K562 (cell line): ENCODE results near the gene CDK9. TPM values are rescaled to one million over a fixed set of nuclear protein-coding genes. Genes with fewer than 3 reads are reported as not detected.

Experiments used
- CBFA2T2 ChIP-seq: fragments of 450-650 bp; conservative IDR thresholded peaks from 2 replicates; pipeline ENCODE4 v1.6.1; 2017; ENCODE audit warnings: mild to moderate bottlenecking
- CEBPB ChIP-seq: fragments of 450-650 bp; IDR thresholded peaks from 2 replicates; pipeline ENCODE4 v1.6.1; 2016; ENCODE audit warnings: missing genetic modification characterization, missing compliant biosample characterization
- ESRRA ChIP-seq: fragments of 450-650 bp; IDR thresholded peaks from 2 replicates; pipeline ENCODE4 v1.6.1; 2014; ENCODE audit warnings: low read depth, mild to moderate bottlenecking, moderate library complexity, borderline replicate concordance
- KHSRP ChIP-seq: fragments of 450-650 bp; IDR thresholded peaks from 2 replicates; pipeline ENCODE4 v1.6.1; 2017
- MBD2 ChIP-seq: sonication (generic); IDR thresholded peaks from 2 replicates; pipeline ENCODE4 v1.6.1; 2016; ENCODE audit warnings: low read depth, borderline replicate concordance
- MTA3 ChIP-seq: fragments of 450-650 bp; formaldehyde crosslinking; IDR thresholded peaks from 2 replicates; pipeline ENCODE4 v1.6.1; 2017; ENCODE audit warnings: mild to moderate bottlenecking, borderline replicate concordance
- NR2F6 ChIP-seq: fragments of 450-650 bp; formaldehyde crosslinking; IDR thresholded peaks from 2 replicates; pipeline ENCODE4 v1.4.0; 2020; ENCODE audit warnings: mild to moderate bottlenecking
- SMAD4 ChIP-seq: fragments of 250-450 bp; sonication (Bioruptor Pico); conservative IDR thresholded peaks from 2 replicates; pipeline ENCODE4 v1.8.0; 2021; ENCODE audit warnings: inconsistent platforms, mild to moderate bottlenecking, moderate library complexity
- TAF7 ChIP-seq: fragments of 450-650 bp; IDR thresholded peaks from 2 replicates; pipeline ENCODE4 v1.6.1; 2016; ENCODE audit warnings: missing genetic modification characterization, missing compliant biosample characterization
- TFAM ChIP-seq: fragments of 250-450 bp; sonication (Bioruptor Pico); conservative IDR thresholded peaks from 2 replicates; pipeline ENCODE4 v1.5.0; 2021; ENCODE audit warnings: mild to moderate bottlenecking, moderate library complexity
- ZNF174 ChIP-seq: fragments of 250-450 bp; sonication (Bioruptor Pico); IDR thresholded peaks from 2 replicates; pipeline ENCODE4 v1.4.0; 2020; ENCODE audit warnings: mild to moderate bottlenecking
- polyA plus RNA-seq, 8 experiments: library from polyadenylated mRNA; depleted of rRNA in 4 of 8; stranded (reverse) in 5 of 8; unstranded in 3 of 8; fragments of >200 nt; fragmentation: Nextera tagmentation in 2 of 8; fragmentation: Illumina TruSeq in 1 of 8; extraction: Ambion mirVana in 2 of 8; extraction: Trizol in 1 of 8; gene quantifications; 2 replicates each; pipeline versions ENCODE4 v1.2.1 to v1.2.3, GENCODE V29; 2011 to 2014; ENCODE audit warnings: inconsistent platforms in 1 of 8, missing spikeins in 1 of 8
- total RNA-seq, 7 experiments: library from RNA; depleted of rRNA in 6 of 7; stranded (reverse); fragments of >200 nt in 6 of 7; fragmentation: Illumina TruSeq in 2 of 7; extraction: Trizol in 2 of 7; gene quantifications; 2 replicates each; pipeline versions ENCODE4 v1.2.1 to v1.2.3, GENCODE V29; 2011 to 2021; ENCODE audit warnings: low replicate concordance in 1 of 7
- TF ChIP-seq, protein P1 (sequence below): fragments of 450-650 bp; formaldehyde crosslinking; IDR thresholded peaks from 2 replicates; pipeline ENCODE4 v1.4.0; 2020; ENCODE audit warnings: mild to moderate bottlenecking, moderate library complexity
- TF ChIP-seq, protein P2 (sequence below): fragments of 250-450 bp; sonication (Bioruptor Pico); IDR thresholded peaks from 2 replicates; pipeline ENCODE4 v1.5.0; 2021; ENCODE audit warnings: mild to moderate bottlenecking, borderline replicate concordance
- TF ChIP-seq, protein P3 (sequence below): fragments of 250-450 bp; sonication (Bioruptor Pico); IDR thresholded peaks from 2 replicates; pipeline ENCODE4 v1.8.0; 2022; ENCODE audit warnings: inconsistent platforms, mild to moderate bottlenecking, moderate library complexity, borderline replicate concordance
- TF ChIP-seq, protein P4 (sequence below): sonication (generic); formaldehyde crosslinking; IDR thresholded peaks from 2 replicates; pipeline ENCODE4 v1.8.1; 2022; ENCODE audit warnings: missing genetic modification reagents
- TF ChIP-seq, protein P5 (sequence below): sonication (generic); formaldehyde crosslinking; IDR thresholded peaks from 2 replicates; pipeline ENCODE4 v1.9.0; 2022; ENCODE audit warnings: mild to moderate bottlenecking, missing genetic modification reagents
- TF ChIP-seq, protein P6 (sequence below): fragments of 450-650 bp; IDR thresholded peaks from 2 replicates; pipeline ENCODE4 v1.6.1; 2014; ENCODE audit warnings: low read depth, mild to moderate bottlenecking, moderate library complexity, borderline replicate concordance

Gene CDK9
- total and polyA plus RNA-seq, 9 of the 15 experiments (the other 6 are each of a cell fraction or from before 2014, with no cell fraction given), result 4.2 to 78.6 (median 33.0) TPM

DNA sequence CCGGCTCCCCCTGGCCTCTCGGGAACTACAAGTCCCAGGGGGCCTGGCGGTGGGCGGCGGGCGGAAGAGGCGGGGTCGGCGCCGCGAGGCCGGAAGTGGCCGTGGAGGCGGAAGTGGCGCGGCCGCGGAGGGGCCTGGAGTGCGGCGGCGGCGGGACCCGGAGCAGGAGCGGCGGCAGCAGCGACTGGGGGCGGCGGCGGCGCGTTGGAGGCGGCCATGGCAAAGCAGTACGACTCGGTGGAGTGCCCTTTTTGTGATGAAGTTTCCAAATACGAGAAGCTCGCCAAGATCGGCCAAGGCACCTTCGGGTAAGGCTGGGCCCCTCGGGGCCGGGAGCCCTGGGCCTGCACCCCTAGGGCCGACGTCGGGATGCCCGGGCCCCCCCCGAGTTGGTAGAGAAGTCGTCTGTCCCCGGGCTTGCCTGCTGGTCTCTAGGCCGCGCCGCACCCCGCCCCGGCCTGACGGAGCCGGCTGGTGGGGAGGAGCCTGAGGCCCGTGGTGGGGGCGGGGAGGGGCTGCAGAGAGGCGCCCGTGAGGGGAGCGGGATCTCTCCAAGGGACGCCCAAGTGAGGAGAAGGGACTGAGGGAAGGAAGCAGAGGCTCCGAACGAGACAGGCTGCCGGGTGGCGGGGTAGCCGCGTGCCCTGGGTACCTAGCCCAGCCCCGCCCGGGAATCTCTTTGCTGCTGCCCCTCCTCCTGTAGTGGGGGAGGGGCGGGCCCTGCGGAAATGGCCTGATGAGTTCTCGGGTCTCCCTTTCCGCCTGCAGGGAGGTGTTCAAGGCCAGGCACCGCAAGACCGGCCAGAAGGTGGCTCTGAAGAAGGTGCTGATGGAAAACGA lies at the start of gene CDK9 (continued):
- TF ChIP-seq, protein P1, sequence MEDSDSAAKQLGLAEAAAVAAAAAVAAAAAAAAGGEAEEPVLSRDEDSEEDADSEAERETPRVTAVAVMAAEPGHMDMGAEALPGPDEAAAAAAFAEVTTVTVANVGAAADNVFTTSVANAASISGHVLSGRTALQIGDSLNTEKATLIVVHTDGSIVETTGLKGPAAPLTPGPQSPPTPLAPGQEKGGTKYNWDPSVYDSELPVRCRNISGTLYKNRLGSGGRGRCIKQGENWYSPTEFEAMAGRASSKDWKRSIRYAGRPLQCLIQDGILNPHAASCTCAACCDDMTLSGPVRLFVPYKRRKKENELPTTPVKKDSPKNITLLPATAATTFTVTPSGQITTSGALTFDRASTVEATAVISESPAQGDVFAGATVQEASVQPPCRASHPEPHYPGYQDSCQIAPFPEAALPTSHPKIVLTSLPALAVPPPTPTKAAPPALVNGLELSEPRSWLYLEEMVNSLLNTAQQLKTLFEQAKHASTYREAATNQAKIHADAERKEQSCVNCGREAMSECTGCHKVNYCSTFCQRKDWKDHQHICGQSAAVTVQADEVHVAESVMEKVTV (CRISPR knock-in tag), result 0 out of 2 replicates have a peak, but pooled peaks have one; percentile 39
- TF ChIP-seq CEBPB, result no peak
- no peak for TF ChIP-seq NR2F6 (CRISPR knock-in tag)
- no peak for TF ChIP-seq ZNF174 (CRISPR knock-in tag)
- TF ChIP-seq, protein P2, sequence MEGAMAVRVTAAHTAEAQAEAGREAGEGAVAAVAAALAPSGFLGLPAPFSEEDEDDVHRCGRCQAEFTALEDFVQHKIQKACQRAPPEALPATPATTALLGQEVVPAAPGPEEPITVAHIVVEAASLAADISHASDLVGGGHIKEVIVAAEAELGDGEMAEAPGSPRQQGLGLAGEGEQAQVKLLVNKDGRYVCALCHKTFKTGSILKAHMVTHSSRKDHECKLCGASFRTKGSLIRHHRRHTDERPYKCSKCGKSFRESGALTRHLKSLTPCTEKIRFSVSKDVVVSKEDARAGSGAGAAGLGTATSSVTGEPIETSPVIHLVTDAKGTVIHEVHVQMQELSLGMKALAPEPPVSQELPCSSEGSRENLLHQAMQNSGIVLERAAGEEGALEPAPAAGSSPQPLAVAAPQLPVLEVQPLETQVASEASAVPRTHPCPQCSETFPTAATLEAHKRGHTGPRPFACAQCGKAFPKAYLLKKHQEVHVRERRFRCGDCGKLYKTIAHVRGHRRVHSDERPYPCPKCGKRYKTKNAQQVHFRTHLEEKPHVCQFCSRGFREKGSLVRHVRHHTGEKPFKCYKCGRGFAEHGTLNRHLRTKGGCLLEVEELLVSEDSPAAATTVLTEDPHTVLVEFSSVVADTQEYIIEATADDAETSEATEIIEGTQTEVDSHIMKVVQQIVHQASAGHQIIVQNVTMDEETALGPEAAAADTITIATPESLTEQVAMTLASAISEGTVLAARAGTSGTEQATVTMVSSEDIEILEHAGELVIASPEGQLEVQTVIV (CRISPR knock-in tag), result no peak
- TF ChIP-seq MTA3, result peak; percentile 46; the same call in 1 of the 2 replicates
- peak; percentile 56; the same call in 1 of the 2 replicates for TF ChIP-seq MBD2
- no peak for TF ChIP-seq TFAM
- TF ChIP-seq, protein P3, sequence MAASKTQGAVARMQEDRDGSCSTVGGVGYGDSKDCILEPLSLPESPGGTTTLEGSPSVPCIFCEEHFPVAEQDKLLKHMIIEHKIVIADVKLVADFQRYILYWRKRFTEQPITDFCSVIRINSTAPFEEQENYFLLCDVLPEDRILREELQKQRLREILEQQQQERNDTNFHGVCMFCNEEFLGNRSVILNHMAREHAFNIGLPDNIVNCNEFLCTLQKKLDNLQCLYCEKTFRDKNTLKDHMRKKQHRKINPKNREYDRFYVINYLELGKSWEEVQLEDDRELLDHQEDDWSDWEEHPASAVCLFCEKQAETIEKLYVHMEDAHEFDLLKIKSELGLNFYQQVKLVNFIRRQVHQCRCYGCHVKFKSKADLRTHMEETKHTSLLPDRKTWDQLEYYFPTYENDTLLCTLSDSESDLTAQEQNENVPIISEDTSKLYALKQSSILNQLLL (CRISPR knock-in tag), result no peak
- TF ChIP-seq, protein P4, sequence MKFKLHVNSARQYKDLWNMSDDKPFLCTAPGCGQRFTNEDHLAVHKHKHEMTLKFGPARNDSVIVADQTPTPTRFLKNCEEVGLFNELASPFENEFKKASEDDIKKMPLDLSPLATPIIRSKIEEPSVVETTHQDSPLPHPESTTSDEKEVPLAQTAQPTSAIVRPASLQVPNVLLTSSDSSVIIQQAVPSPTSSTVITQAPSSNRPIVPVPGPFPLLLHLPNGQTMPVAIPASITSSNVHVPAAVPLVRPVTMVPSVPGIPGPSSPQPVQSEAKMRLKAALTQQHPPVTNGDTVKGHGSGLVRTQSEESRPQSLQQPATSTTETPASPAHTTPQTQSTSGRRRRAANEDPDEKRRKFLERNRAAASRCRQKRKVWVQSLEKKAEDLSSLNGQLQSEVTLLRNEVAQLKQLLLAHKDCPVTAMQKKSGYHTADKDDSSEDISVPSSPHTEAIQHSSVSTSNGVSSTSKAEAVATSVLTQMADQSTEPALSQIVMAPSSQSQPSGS (CRISPR knock-in tag), result no peak
- TF ChIP-seq, protein P5, sequence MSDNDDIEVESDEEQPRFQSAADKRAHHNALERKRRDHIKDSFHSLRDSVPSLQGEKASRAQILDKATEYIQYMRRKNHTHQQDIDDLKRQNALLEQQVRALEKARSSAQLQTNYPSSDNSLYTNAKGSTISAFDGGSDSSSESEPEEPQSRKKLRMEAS (CRISPR knock-in tag), result peak; percentile 20; the same call in 1 of the 2 replicates
- no peak for TF ChIP-seq CBFA2T2
- TF ChIP-seq, protein P6, sequence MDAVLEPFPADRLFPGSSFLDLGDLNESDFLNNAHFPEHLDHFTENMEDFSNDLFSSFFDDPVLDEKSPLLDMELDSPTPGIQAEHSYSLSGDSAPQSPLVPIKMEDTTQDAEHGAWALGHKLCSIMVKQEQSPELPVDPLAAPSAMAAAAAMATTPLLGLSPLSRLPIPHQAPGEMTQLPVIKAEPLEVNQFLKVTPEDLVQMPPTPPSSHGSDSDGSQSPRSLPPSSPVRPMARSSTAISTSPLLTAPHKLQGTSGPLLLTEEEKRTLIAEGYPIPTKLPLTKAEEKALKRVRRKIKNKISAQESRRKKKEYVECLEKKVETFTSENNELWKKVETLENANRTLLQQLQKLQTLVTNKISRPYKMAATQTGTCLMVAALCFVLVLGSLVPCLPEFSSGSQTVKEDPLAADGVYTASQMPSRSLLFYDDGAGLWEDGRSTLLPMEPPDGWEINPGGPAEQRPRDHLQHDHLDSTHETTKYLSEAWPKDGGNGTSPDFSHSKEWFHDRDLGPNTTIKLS, result peak; percentile 79
- 0 out of 2 replicates have a peak, but pooled peaks have one; percentile 41 for TF ChIP-seq TAF7 (tag)
- TF ChIP-seq ESRRA, result 0 out of 2 replicates have a peak, but pooled peaks have one; percentile 36
- 0 out of 2 replicates have a peak, but pooled peaks have one; percentile 37 for TF ChIP-seq SMAD4
- TF ChIP-seq KHSRP, result no peak
